Esophagus mucosa (tissue), 1 donor: Measurements from ENCODE around the gene GCC1. TPM values are rescaled to one million over a fixed set of nuclear protein-coding genes. Genes with fewer than 3 reads are reported as not detected.

Source experiments
- ATAC-seq: fragments of 200-7000 bp; cut with Tn5 transposase; one replicate; pipeline ENCODE4 v1.9.1; 2020
- total RNA-seq: library from RNA; stranded (reverse); gene quantifications from one replicate; pipeline ENCODE4 v1.2.4, GENCODE V29; 2023
- donor health status: DM: yes; HTN: yes; CAD: no.

GCC1 gene
- total RNA-seq, 1 donor from 2014 or later, result 11.0 TPM

GRCh38 chr7:127536741-127537140 lies 48.7 kb downstream of the GCC1 start:
- no peak for ATAC-seq

- no peak for ATAC-seq
Measured at GRCh38 chr7:127536394-127536691, 49.1 kb downstream of the GCC1 start.

- no peak for ATAC-seq
Measured at GRCh38 chr7:127535546-127536393, 49.6 kb downstream of the GCC1 start.

- no peak for ATAC-seq
Measured at GRCh38 chr7:127534636-127535035, 50.8 kb downstream of the GCC1 start.

GRCh38 chr7:127532736-127533135 lies 52.7 kb downstream of the GCC1 start:
- ATAC-seq, result no peak

- no peak for ATAC-seq
Measured at GRCh38 chr7:127532151-127532550, 53.2 kb downstream of the GCC1 start.

Other genes starting within 250 kb of the GCC1 start
- gene ZNF800, start 192.9 kb downstream of the GCC1 start, total RNA-seq, result 17.6 TPM
- gene ARF5, start 2.8 kb upstream of the GCC1 start, total RNA-seq, result 197 TPM
- 0.52 TPM for gene FSCN3, start 8.1 kb upstream of the GCC1 start, total RNA-seq
- not detected for gene PAX4, start 32.5 kb upstream of the GCC1 start, total RNA-seq
- gene SND1, start 66.6 kb upstream of the GCC1 start, total RNA-seq, result 115 TPM